Cardiac muscle cell (in vitro differentiated cells and primary cell): ENCODE results near the gene CCDC12. TPM values are rescaled to one million over a fixed set of nuclear protein-coding genes. Genes with fewer than 3 reads are reported as not detected.

ENCODE experiments used
- DNase-seq, 2 donors: peaks; one replicate each; pipeline versions ENCODE4 v3.0.0 to v3.0.0-alpha.2; 2010 to 2017; ENCODE audit warnings: low read depth in 1 of 2, low spot score in 1 of 2
- H3K27ac ChIP-seq: fragments of 200-600 bp; sonication (generic); 2 replicates; pipeline ENCODE4 v1.5.1; 2016
- H3K27me3 ChIP-seq: fragments of 200-600 bp; sonication (generic); 2 replicates; pipeline ENCODE4 v1.6.0; 2016; ENCODE audit warnings: control low read depth
- H3K36me3 ChIP-seq: fragments of 200-600 bp; sonication (generic); 2 replicates; pipeline ENCODE4 v1.5.1; 2016; ENCODE audit warnings: control low read depth
- H3K4me1 ChIP-seq: fragments of 200-600 bp; sonication (generic); 2 replicates; pipeline ENCODE4 v1.8.1; 2017; ENCODE audit warnings: low read depth, mild to moderate bottlenecking, mixed run types
- H3K4me3 ChIP-seq: fragments of 200-600 bp; sonication (generic); 2 replicates; pipeline ENCODE4 v1.5.1; 2016; ENCODE audit warnings: mild to moderate bottlenecking
- H3K9me3 ChIP-seq: fragments of 200-600 bp; sonication (generic); 2 replicates; pipeline ENCODE4 v1.5.1; 2017; ENCODE audit warnings: low read depth, mild to moderate bottlenecking, control low read depth
- polyA plus RNA-seq: library from polyadenylated mRNA; unstranded; fragments of >200 nt; fragmentation: Nextera tagmentation; extraction: Ambion mirVana; gene quantifications from 2 replicates; pipeline ENCODE4 v1.2.1, GENCODE V29; 2016
- total RNA-seq: library from RNA; depleted of rRNA; stranded (reverse); fragments of >200 nt; gene quantifications from 2 replicates; pipeline ENCODE4 v1.2.3, GENCODE V29; 2016
- TF ChIP-seq, protein P1 (sequence below): IDR thresholded peaks from 2 replicates; pipeline ENCODE4 v1.5.1; 2012; ENCODE audit warnings: low read depth, mild to moderate bottlenecking, low read length

CCDC12 gene
- total and polyA plus RNA-seq, 2 experiments from 2014 or later = 53.8 to 73.1 TPM

DNA sequence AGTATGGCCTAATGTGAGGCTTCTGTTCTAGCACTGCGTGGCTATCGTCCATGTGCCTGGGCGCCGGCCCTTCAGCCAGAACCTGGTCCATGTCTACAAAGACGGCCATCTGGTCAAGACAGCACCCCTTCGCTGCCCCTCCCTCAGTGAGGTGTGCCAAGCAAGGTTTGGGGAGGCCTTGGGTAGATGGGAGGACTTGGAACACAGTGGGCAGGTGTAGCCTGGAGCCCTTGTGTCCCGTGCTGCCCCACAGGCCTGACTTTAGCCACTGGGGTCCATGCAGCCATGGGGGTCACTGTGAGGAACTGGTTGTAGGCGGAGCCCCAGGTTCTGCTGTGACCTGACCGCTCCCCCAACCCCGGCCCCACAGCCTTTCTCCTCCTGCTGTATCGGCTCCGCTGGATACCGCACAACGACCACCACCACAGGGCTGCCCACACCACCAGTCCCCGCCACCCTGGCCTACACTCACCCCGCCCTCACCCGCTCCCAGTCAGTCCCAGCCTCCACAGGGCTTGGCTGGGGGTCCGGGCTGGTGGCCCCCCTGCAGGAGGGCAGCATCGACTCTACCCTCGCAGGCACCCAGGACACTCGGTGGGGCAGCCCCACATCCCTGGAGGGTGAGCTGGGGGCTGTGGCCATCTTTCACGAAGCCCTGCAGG, 19.5 kb upstream of the CCDC12 start:
- no peaks in the 10 kb centered on the region for H3K9me3 ChIP-seq
- TF ChIP-seq, protein P1, sequence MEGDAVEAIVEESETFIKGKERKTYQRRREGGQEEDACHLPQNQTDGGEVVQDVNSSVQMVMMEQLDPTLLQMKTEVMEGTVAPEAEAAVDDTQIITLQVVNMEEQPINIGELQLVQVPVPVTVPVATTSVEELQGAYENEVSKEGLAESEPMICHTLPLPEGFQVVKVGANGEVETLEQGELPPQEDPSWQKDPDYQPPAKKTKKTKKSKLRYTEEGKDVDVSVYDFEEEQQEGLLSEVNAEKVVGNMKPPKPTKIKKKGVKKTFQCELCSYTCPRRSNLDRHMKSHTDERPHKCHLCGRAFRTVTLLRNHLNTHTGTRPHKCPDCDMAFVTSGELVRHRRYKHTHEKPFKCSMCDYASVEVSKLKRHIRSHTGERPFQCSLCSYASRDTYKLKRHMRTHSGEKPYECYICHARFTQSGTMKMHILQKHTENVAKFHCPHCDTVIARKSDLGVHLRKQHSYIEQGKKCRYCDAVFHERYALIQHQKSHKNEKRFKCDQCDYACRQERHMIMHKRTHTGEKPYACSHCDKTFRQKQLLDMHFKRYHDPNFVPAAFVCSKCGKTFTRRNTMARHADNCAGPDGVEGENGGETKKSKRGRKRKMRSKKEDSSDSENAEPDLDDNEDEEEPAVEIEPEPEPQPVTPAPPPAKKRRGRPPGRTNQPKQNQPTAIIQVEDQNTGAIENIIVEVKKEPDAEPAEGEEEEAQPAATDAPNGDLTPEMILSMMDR = no peak
- no peaks in the 10 kb centered on the region for H3K36me3 ChIP-seq
- no peak overlapping the region for H3K27ac ChIP-seq
- H3K4me3 ChIP-seq = no peak overlapping the region
- no peaks in the 10 kb centered on the region for H3K4me1 ChIP-seq
- H3K27me3 ChIP-seq = no peaks in the 10 kb centered on the region
- no peak for DNase-seq

DNA sequence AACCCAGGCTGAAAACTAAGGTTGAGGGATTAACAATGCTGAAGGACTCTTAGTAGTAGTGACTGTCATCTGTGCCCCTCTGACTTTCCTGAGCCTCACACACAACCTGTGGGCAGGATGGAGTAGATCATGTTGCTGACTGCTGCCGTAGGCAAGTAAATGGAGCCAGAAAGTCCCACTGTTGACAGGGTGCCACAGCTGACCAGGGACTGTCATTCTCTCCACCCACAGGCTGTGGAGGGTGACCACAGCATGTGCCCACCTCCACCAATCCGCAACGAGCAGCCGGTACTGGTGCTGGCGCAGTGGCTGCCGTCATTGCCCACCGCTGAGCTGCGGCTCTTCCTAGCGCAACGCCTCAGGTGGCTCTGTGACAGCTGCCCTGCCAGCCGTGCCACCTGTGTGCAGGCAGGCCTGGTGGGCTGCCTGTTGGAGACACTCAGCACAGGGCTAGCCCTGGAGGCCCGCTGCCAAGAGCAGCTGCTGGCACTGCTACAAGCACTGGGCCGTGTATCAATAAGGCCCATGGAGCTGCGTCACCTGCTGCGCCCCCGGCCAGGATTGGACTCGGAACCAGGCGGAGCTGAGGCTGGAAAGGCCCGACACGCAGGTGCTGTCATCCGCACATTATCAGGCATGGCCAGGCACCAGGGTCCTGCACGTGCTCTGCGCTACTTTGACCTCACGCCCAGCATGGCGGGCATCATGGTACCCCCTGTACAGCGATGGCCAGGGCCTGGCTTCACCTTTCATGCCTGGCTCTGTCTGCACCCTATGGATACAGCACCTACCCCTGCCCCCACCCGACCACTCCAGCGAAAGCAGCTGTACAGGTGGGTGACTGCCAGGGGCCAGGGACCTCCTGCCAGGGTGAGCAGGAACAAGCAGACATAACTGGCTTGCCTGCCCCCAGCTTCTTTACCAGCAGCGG, 18.5 kb upstream of the CCDC12 start:
- Histone ChIP-seq H3K36me3 (no peaks in the 10 kb centered on the region), H3K4me3 (no peak overlapping the region), H3K4me1 (no peaks in the 10 kb centered on the region), H3K9me3 (no peaks in the 10 kb centered on the region), H3K27ac (no peak overlapping the region), H3K27me3 (no peaks in the 10 kb centered on the region)
- TF ChIP-seq, protein P1 = no peak
- DNase-seq = no peak

GRCh38 chr3:46993986-46994385, 17.4 kb upstream of the CCDC12 start:
- no peak for DNase-seq
- no peaks in the 10 kb centered on the region for H3K4me1 ChIP-seq
- no peaks in the 10 kb centered on the region for H3K27me3 ChIP-seq
- H3K27ac ChIP-seq = no peak overlapping the region
- TF ChIP-seq, protein P1 = no peak
- H3K9me3 ChIP-seq = no peaks in the 10 kb centered on the region
- no peak overlapping the region for H3K4me3 ChIP-seq
- no peaks in the 10 kb centered on the region for H3K36me3 ChIP-seq

DNA sequence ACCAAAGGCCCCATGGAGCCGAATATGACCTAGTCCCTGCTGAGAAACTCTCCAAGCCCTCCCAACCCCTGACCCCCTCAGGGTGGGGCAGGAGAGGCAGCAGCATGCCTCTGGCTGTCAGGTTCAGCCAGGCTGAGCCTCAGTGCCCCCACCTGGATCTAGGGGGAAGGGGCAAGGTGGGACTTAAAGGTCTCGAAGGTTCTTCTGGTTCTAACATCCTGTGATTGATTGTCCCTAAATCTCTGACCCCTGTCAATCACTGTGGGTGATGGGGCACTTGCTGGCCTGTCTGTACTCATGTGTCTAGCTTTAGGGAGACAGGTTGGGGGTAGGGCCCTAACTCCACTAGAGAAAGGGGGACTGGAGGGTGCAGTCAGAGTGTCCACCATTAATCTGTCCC, 16.7 kb upstream of the CCDC12 start:
- TF ChIP-seq, protein P1 = no peak
- H3K36me3 ChIP-seq = no peaks in the 10 kb centered on the region
- H3K4me1 ChIP-seq = no peaks in the 10 kb centered on the region
- no peaks in the 10 kb centered on the region for H3K9me3 ChIP-seq
- H3K27me3 ChIP-seq = no peaks in the 10 kb centered on the region
- no peak for DNase-seq
- no peak overlapping the region for H3K4me3 ChIP-seq
- H3K27ac ChIP-seq = no peak overlapping the region

GRCh38 chr3:46992231-46992630, 15.7 kb upstream of the CCDC12 start:
- TF ChIP-seq, protein P1 = no peak
- Histone ChIP-seq H3K4me1 (peaks cover 2% of the 10 kb centered on the region), H3K36me3 (no peaks in the 10 kb centered on the region), H3K4me3 (no peak overlapping the region), H3K9me3 (no peaks in the 10 kb centered on the region), H3K27me3 (no peaks in the 10 kb centered on the region), H3K27ac (no peak overlapping the region)
- no peak for DNase-seq
